ENCODE results near the gene DAB2. TPM values are rescaled to one million over a fixed set of nuclear protein-coding genes. Genes with fewer than 3 reads are reported as not detected.
A peak's percentile ranks its signal among the peaks of the same experiment; 100 is the strongest.

The DAB2 gene
- total RNA-seq, 1 experiment from 2014 or later: 14.1 TPM

- Histone ChIP-seq H3K27ac (ENCODE audit: low read length) (no peak overlapping the region), H2AFZ (ENCODE audit: low read length) (no peak overlapping the region), H3K9ac (ENCODE audit: low read length) (no peak overlapping the region), H3K4me1 (ENCODE audit: insufficient read depth, low read length) (peaks cover 3% of the 10 kb centered on the region; the same call in 1 of the 2 replicates), H4K20me1 (ENCODE audit: low read length) (no peaks in the 10 kb centered on the region), H3K4me3 (ENCODE audit: low read length) (no peak overlapping the region), H3K9me2 (replicated peaks; ENCODE audit: low read length) (no peaks in the 10 kb centered on the region), H3K79me2 (ENCODE audit: low read length) (no peaks in the 10 kb centered on the region), H3K9me3 (ENCODE audit: low read length) (no peaks in the 10 kb centered on the region), H3K36me3 (ENCODE audit: low read depth, low read length) (no peaks in the 10 kb centered on the region), H3F3A (ENCODE audit: low read length, unreplicated experiment) (no peaks in the 10 kb centered on the region), H3K4me2 (ENCODE audit: low read length) (no peak overlapping the region), H3K27me3 (ENCODE audit: low read length) (no peaks in the 10 kb centered on the region)
- no TSS peak for BruUV-seq (replicated peaks)
- ATAC-seq: no peak
- ChIA-PET POLR2A (ENCODE audit: unreplicated experiment) (no interaction called here), CTCF (no interaction called here)
- intact Hi-C loops (cut with micrococcal nuclease): no loop called here
- TF ChIP-seq EZH2phosphoT487 (IDR thresholded peaks at IDR 0.05; ENCODE audit: borderline replicate concordance, low read length): no peak
- TF ChIP-seq CTCF (conservative IDR thresholded peaks at IDR 0.05; ENCODE audit: low read depth, low read length): no peak
- TF ChIP-seq EZH2 (IDR thresholded peaks at IDR 0.05; ENCODE audit: low read length, unreplicated experiment): no peak
- no peak for DNase-seq
Measured at GRCh38 chr5:39440192-39440957, 15.6 kb upstream of the DAB2 start.

GRCh38 chr5:39439582-39440162 lies 14.9 kb upstream of the DAB2 start:
- H2AFZ ChIP-seq (ENCODE audit: low read length): no peak overlapping the region
- H3K9me3 ChIP-seq (ENCODE audit: low read length): no peaks in the 10 kb centered on the region
- ChIA-PET CTCF (no interaction called here), POLR2A (ENCODE audit: unreplicated experiment) (no interaction called here)
- peaks cover 3% of the 10 kb centered on the region; the same call in 1 of the 2 replicates for H3K4me1 ChIP-seq (ENCODE audit: insufficient read depth, low read length)
- H4K20me1 ChIP-seq (ENCODE audit: low read length): no peaks in the 10 kb centered on the region
- no peaks in the 10 kb centered on the region for H3K27me3 ChIP-seq (ENCODE audit: low read length)
- no peaks in the 10 kb centered on the region for H3K36me3 ChIP-seq (ENCODE audit: low read depth, low read length)
- no TSS peak for BruUV-seq (replicated peaks)
- H3K4me2 ChIP-seq (ENCODE audit: low read length): no peak overlapping the region
- H3F3A ChIP-seq (ENCODE audit: low read length, unreplicated experiment): no peaks in the 10 kb centered on the region
- H3K79me2 ChIP-seq (ENCODE audit: low read length): no peaks in the 10 kb centered on the region
- H3K4me3 ChIP-seq (ENCODE audit: low read length): no peak overlapping the region
- H3K27ac ChIP-seq (ENCODE audit: low read length): no peak overlapping the region
- TF ChIP-seq EZH2phosphoT487 (IDR thresholded peaks at IDR 0.05; ENCODE audit: borderline replicate concordance, low read length) (no peak), EZH2 (IDR thresholded peaks at IDR 0.05; ENCODE audit: low read length, unreplicated experiment) (no peak), CTCF (conservative IDR thresholded peaks at IDR 0.05; ENCODE audit: low read depth, low read length) (no peak)
- DNase-seq (no peak), ATAC-seq (no peak)
- no peak overlapping the region for H3K9ac ChIP-seq (ENCODE audit: low read length)
- no peaks in the 10 kb centered on the region for H3K9me2 ChIP-seq (replicated peaks; ENCODE audit: low read length)
- intact Hi-C loops (cut with micrococcal nuclease): no loop called here

GRCh38 chr5:39437467-39437866 lies 12.7 kb upstream of the DAB2 start:
- DNase-seq (no peak), ATAC-seq (no peak)
- H2AFZ ChIP-seq (ENCODE audit: low read length): peak overlapping the region; percentile 4; the same call in 1 of the 2 replicates
- H3K4me2 ChIP-seq (ENCODE audit: low read length): no peak overlapping the region
- CTCF ChIA-PET: no interaction called here
- no peaks in the 10 kb centered on the region for H3K27me3 ChIP-seq (ENCODE audit: low read length)
- H3F3A ChIP-seq (ENCODE audit: low read length, unreplicated experiment): no peaks in the 10 kb centered on the region
- H3K9me3 ChIP-seq (ENCODE audit: low read length): no peaks in the 10 kb centered on the region
- no peaks in the 10 kb centered on the region for H3K4me1 ChIP-seq (ENCODE audit: insufficient read depth, low read length)
- H4K20me1 ChIP-seq (ENCODE audit: low read length): no peaks in the 10 kb centered on the region
- no peak overlapping the region for H3K4me3 ChIP-seq (ENCODE audit: low read length)
- no peaks in the 10 kb centered on the region for H3K36me3 ChIP-seq (ENCODE audit: low read depth, low read length)
- no peak overlapping the region for H3K9ac ChIP-seq (ENCODE audit: low read length)
- BruUV-seq (replicated peaks): no TSS peak
- no peaks in the 10 kb centered on the region for H3K79me2 ChIP-seq (ENCODE audit: low read length)
- H3K27ac ChIP-seq (ENCODE audit: low read length): no peak overlapping the region
- intact Hi-C loops (cut with micrococcal nuclease): no loop called here
- POLR2A ChIA-PET (ENCODE audit: unreplicated experiment): interaction anchor here (0.5 kb wide), 1 partner anchor 513 kb away, joined by 3 read pairs; no protein-coding TSS in a partner anchor
- TF ChIP-seq EZH2 (IDR thresholded peaks at IDR 0.05; ENCODE audit: low read length, unreplicated experiment): no peak
- no peak for TF ChIP-seq EZH2phosphoT487 (IDR thresholded peaks at IDR 0.05; ENCODE audit: borderline replicate concordance, low read length)
- TF ChIP-seq CTCF (conservative IDR thresholded peaks at IDR 0.05; ENCODE audit: low read depth, low read length): no peak
- no peaks in the 10 kb centered on the region for H3K9me2 ChIP-seq (replicated peaks; ENCODE audit: low read length)
